HepG2 (cell line): ENCODE measurements around the gene DUSP16. TPM values are rescaled to one million over a fixed set of nuclear protein-coding genes. Genes with fewer than 3 reads are reported as not detected.
A peak's percentile ranks its signal among the peaks of the same experiment; 100 is the strongest.

Experiments used
- ATAC-seq: fragments of 200-7000 bp; cut with Tn5 transposase; 3 replicates; pipeline ENCODE4 v1.9.1; 2020; ENCODE audit warnings: mild to moderate bottlenecking, moderate library complexity
- BruUV-seq: library from RNA; stranded (reverse); fragments of 400-500 nt; replicated peaks from 2 replicates; lab custom pipeline; 2021; lab: Mats Ljungman, UMichigan
- CTCF ChIA-PET: fragments of 300-600 bp; formaldehyde crosslinking; extraction: SDS; loops from one replicate; lab custom pipeline; 2021; ENCODE audit warnings: low total read pairs, inconsistent platforms, low intra/inter-chr PET ratio; lab: Yijun Ruan, JAX
- POLR2A ChIA-PET: fragments of 350-600 bp; sonication (Branson Sonifier 250); formaldehyde crosslinking; loops from one replicate; lab custom pipeline; 2020; ENCODE audit warnings: antibody characterized with exemption, inconsistent platforms; lab: Yijun Ruan, JAX
- DNase-seq: peaks from one replicate; pipeline ENCODE4 v3.0.0-alpha.2; 2015; ENCODE audit warnings: low spot score
- FAIRE-seq: peaks from 3 replicates; lab custom pipeline; 2011; peaks lifted over from hg19 to GRCh38; lab: Jason Lieb, UNC
- H2AFZ ChIP-seq: one replicate; pipeline ENCODE4 v1.6.1; 2011; ENCODE audit warnings: low read length, inconsistent platforms
- H3K27ac ChIP-seq: fragments of 300-600 bp; 3 replicates; pipeline ENCODE4 v1.8.0; 2011; ENCODE audit warnings: mixed run types, mild to moderate bottlenecking, mixed read lengths, low read length, inconsistent platforms; ENCODE audit not compliant: insufficient read depth; ENCODE audit errors: extremely low read length
- H3K27me3 ChIP-seq, 2 experiments: fragments of 200-600 bp in 1 of 2; 2 replicates in 1 of 2; 3 replicates in 1 of 2; pipeline versions ENCODE4 v1.6.0 to v1.8.0; 2011; ENCODE audit warnings: low read length in 2 of 2, mild to moderate bottlenecking in 2 of 2, moderate library complexity in 2 of 2, inconsistent platforms in 1 of 2; ENCODE audit not compliant: insufficient read depth in 2 of 2, control insufficient read depth in 1 of 2
- H3K36me3 ChIP-seq, 2 experiments: fragments of 200-600 bp in 1 of 2; replicated peaks in 1 of 2; 2 replicates in 1 of 2; 3 replicates in 1 of 2; pipeline versions ENCODE4 v1.5.1 to v1.8.0; 2011; ENCODE audit warnings: low read length in 2 of 2, inconsistent platforms in 1 of 2; ENCODE audit not compliant: insufficient read depth in 2 of 2, control insufficient read depth in 1 of 2
- H3K4me1 ChIP-seq: 2 replicates; pipeline ENCODE4 v1.5.1; 2012; ENCODE audit warnings: low read length, inconsistent platforms; ENCODE audit not compliant: insufficient read depth
- H3K4me2 ChIP-seq: 2 replicates; pipeline ENCODE4 v1.6.0; 2011; ENCODE audit warnings: low read depth, low read length, inconsistent platforms
- H3K4me3 ChIP-seq, 3 experiments: fragments of 200-600 bp in 1 of 3; sonication (generic), shearing (Covaris generic) in 1 of 3; replicated peaks in 1 of 3; 2 replicates each; pipeline ENCODE4 v1.5.1; 2011 to 2016; ENCODE audit warnings: low read length in 3 of 3, inconsistent platforms in 2 of 3, low read depth in 2 of 3, mild to moderate bottlenecking in 2 of 3, control low read depth in 1 of 3, mixed read lengths in 1 of 3; ENCODE audit not compliant: insufficient read depth in 1 of 3
- H3K79me2 ChIP-seq: one replicate; pipeline ENCODE4 v1.6.1; 2011; ENCODE audit warnings: low read length, inconsistent platforms; ENCODE audit not compliant: insufficient read depth
- H3K9ac ChIP-seq: 2 replicates; pipeline ENCODE4 v1.6.0; 2011; ENCODE audit warnings: mild to moderate bottlenecking, low read depth, low read length, inconsistent platforms; ENCODE audit not compliant: insufficient read depth
- H3K9me3 ChIP-seq: 2 replicates; pipeline ENCODE4 v1.5.1; 2012; ENCODE audit warnings: mild to moderate bottlenecking, low read length
- H4K20me1 ChIP-seq: 2 replicates; pipeline ENCODE4 v1.6.0; 2011; ENCODE audit warnings: inconsistent platforms, mild to moderate bottlenecking, low read length, moderate library complexity; ENCODE audit not compliant: insufficient read depth
- CBX5 ChIP-seq: sonication (generic); formaldehyde crosslinking; IDR thresholded peaks from 2 replicates; pipeline ENCODE4 v1.4.0; 2020; ENCODE audit warnings: missing genetic modification reagents, borderline replicate concordance
- FOXP4 ChIP-seq: sonication (generic); formaldehyde crosslinking; IDR thresholded peaks from 2 replicates; pipeline ENCODE4 v1.4.0; 2020; ENCODE audit warnings: missing genetic modification reagents
- HMG20B ChIP-seq: conservative IDR thresholded peaks from 2 replicates; pipeline ENCODE4 v1.6.1; 2016; ENCODE audit warnings: missing genetic modification reagents, missing compliant biosample characterization
- NCOA2 ChIP-seq: sonication (generic); formaldehyde crosslinking; IDR thresholded peaks from 2 replicates; pipeline ENCODE4 v1.8.0; 2022; ENCODE audit warnings: inconsistent platforms
- PBX2 ChIP-seq: IDR thresholded peaks from 2 replicates; pipeline ENCODE4 v1.6.1; 2016; ENCODE audit warnings: control low read depth
- TCF7 ChIP-seq: sonication (generic); IDR thresholded peaks from 2 replicates; pipeline ENCODE4 v1.6.1; 2016; ENCODE audit warnings: antibody characterized with exemption, low read depth
- YEATS2 ChIP-seq: sonication (generic); formaldehyde crosslinking; IDR thresholded peaks from 2 replicates; pipeline ENCODE4 v1.4.0; 2020; ENCODE audit warnings: missing genetic modification reagents, borderline replicate concordance
- ZFP91 ChIP-seq: sonication (generic); formaldehyde crosslinking; IDR thresholded peaks from 2 replicates; pipeline ENCODE4 v1.9.0; 2022; ENCODE audit warnings: missing genetic modification reagents, mild to moderate bottlenecking, borderline replicate concordance
- ZFX ChIP-seq: sonication (generic); formaldehyde crosslinking; IDR thresholded peaks from 2 replicates; pipeline ENCODE4 v1.4.0; 2020; ENCODE audit warnings: mild to moderate bottlenecking, low read depth, missing genetic modification reagents, moderate library complexity
- ZKSCAN5 ChIP-seq: sonication (generic); formaldehyde crosslinking; IDR thresholded peaks from 2 replicates; pipeline ENCODE4 v1.5.1; 2020; ENCODE audit warnings: mild to moderate bottlenecking, missing genetic modification reagents
- WGBS: methylation state at CpG from one replicate; pipeline ENCODE4 v1.1.6; 2017; ENCODE audit warnings: low lambda C conversion rate; 5-methylcytosine and 5-hydroxymethylcytosine counted together
- in situ Hi-C: cut with HindIII; loops from 2 replicates; pipeline ENCODE4 v1.10.0; 2017; ENCODE audit warnings: low pct_unique_long_range_greater_than_20kb; ENCODE audit not compliant: extremely low pct_ligation_motif_present
- intact Hi-C: fragments of 100-400 bp; cut with micrococcal nuclease; formaldehyde crosslinking; loops from one replicate; pipeline ENCODE4 v1.10.0; 2022; ENCODE audit not compliant: unreplicated experiment
- polyA plus RNA-seq, 8 experiments: library from polyadenylated mRNA; depleted of rRNA in 3 of 8; stranded (reverse) in 7 of 8; unstranded in 1 of 8; fragments of >200 nt; fragmentation: Illumina TruSeq in 4 of 8; extraction: Trizol in 4 of 8; gene quantifications; 2 replicates each; pipeline versions ENCODE4 v1.2.1 to v1.2.3, GENCODE V29; 2011 to 2016; ENCODE audit warnings: low read depth in 4 of 8, missing spikeins in 1 of 8, mixed read lengths in 1 of 8; ENCODE audit not compliant: insufficient read depth in 1 of 8
- total RNA-seq, 5 experiments: library from RNA; depleted of rRNA; stranded (reverse); fragments of >200 nt; fragmentation: Illumina TruSeq; extraction: Trizol; gene quantifications; 2 replicates each; pipeline ENCODE4 v1.2.3, GENCODE V29; 2016; ENCODE audit warnings: low read depth in 1 of 5

Gene DUSP16
- total and polyA plus RNA-seq, 2 of the 13 experiments (the other 11 are each of a cell fraction or from before 2014, with no cell fraction given), result 45.7 to 46.6 TPM

GRCh38 chr12:12440784-12441428, 121.8 kb downstream of the DUSP16 start:
- no peak overlapping the region for H3K4me2 ChIP-seq
- intact Hi-C loops, result no loop called here
- TF ChIP-seq TCF7 (peak; percentile 35; the same call in 1 of the 2 replicates), ZFX (CRISPR knock-in tag) (no peak)
- TF ChIP-seq, all 625 proteins: peak for 1
- in situ Hi-C loops, result no loop called here
- CTCF ChIA-PET, result no interaction called here
- H3K27ac ChIP-seq, result peak overlapping the region; percentile 22
- no peak overlapping the region for H3K9ac ChIP-seq
- no peaks in the 10 kb centered on the region; a peak in 2 of 5 replicates for H3K36me3 ChIP-seq
- no peak; the same call in 2 of the 3 replicates for ATAC-seq
- no peaks in the 10 kb centered on the region for H4K20me1 ChIP-seq
- no peaks in the 10 kb centered on the region for H3K9me3 ChIP-seq
- H3K27me3 ChIP-seq, result no peaks in the 10 kb centered on the region
- no peak overlapping the region for H3K4me3 ChIP-seq
- BruUV-seq, result no TSS peak
- H3K4me1 ChIP-seq, result peaks cover 47% of the 10 kb centered on the region
- no peaks in the 10 kb centered on the region for H3K79me2 ChIP-seq
- WGBS, result 100% methylated on average over 4 of the region's 4 CpGs
- no peak overlapping the region for H2AFZ ChIP-seq
- POLR2A ChIA-PET, result interaction anchor here (1.2 to 1.8 kb wide), 3 partner anchors 37 to 56 kb away, joined by 3 to 8 read pairs (median 5); no protein-coding TSS in a partner anchor
- no peak for DNase-seq
- no peak for FAIRE-seq

GRCh38 chr12:12439636-12440035, 123.0 kb downstream of the DUSP16 start:
- Histone ChIP-seq H4K20me1 (no peaks in the 10 kb centered on the region), H3K4me1 (peaks cover 53% of the 10 kb centered on the region), H3K4me2 (peak overlapping the region; percentile 29), H3K27ac (peak overlapping the region; percentile 51), H3K36me3 (peaks cover 0 to 2% of the 10 kb centered on the region in 2 experiments; a peak in 2 of 5 replicates), H2AFZ (no peak overlapping the region), H3K27me3 (no peaks in the 10 kb centered on the region), H3K79me2 (no peaks in the 10 kb centered on the region), H3K9ac (no peak overlapping the region), H3K9me3 (no peaks in the 10 kb centered on the region), H3K4me3 (no peak overlapping the region)
- ChIA-PET CTCF (no interaction called here), POLR2A (interaction anchor here (1.0 to 1.8 kb wide), 2 partner anchors 37 to 41 kb away, joined by 3 to 5 read pairs; no protein-coding TSS in a partner anchor)
- in situ Hi-C loops (no loop called here), intact Hi-C loops (no loop called here)
- DNase-seq (peak; percentile 87), ATAC-seq (peak; percentile 97), FAIRE-seq (peak; percentile 91)
- WGBS, result 31% methylated on average over 6 of the region's 6 CpGs
- BruUV-seq, result no TSS peak
- TF ChIP-seq CBX5 (CRISPR knock-in tag) (0 out of 2 replicates have a peak, but pooled peaks have one; percentile 23), FOXP4 (CRISPR knock-in tag) (peak; percentile 60; the same call in 1 of the 2 replicates), ZKSCAN5 (peak; percentile 95), ZFP91 (CRISPR knock-in tag) (no peak), HMG20B (0 out of 2 replicates have a peak, but pooled peaks have one; percentile 14), YEATS2 (peak; percentile 45; the same call in 1 of the 2 replicates), PBX2 (CRISPR knock-in tag) (peak; percentile 59; the same call in 1 of the 2 replicates), NCOA2 (peak; percentile 80), TCF7 (peak; percentile 76)
